Activated T-cell treated with anti-CD3 and anti-CD28 coated beads, Interleukin-2, amount 50 U/mL, for 4 hours (primary cell): ENCODE measurements around the gene ZNF385C. TPM values are rescaled to one million over a fixed set of nuclear protein-coding genes. Genes with fewer than 3 reads are reported as not detected.
"Not testable (repeated sequence)": the region's sequence is repeated elsewhere in the genome, so short reads cannot be mapped to it uniquely, and the experiment has no call there.

Experiments used
- ATAC-seq, 2 donors: fragments of 200-7000 bp; cut with Tn5 transposase; one replicate each; pipeline ENCODE4 v1.10.0; 2021
- DNase-seq: peaks from one replicate; pipeline ENCODE4 v3.0.0-alpha.2; 2020
- H3K27me3 Mint-ChIP-seq: one replicate; pipeline ENCODE4 v1.8.0; 2021; ENCODE audit warnings: low read depth, mixed read lengths
- H3K36me3 Mint-ChIP-seq: one replicate; pipeline ENCODE4 v1.8.0; 2022; ENCODE audit warnings: mixed read lengths; ENCODE audit not compliant: insufficient read depth
- H3K4me1 Mint-ChIP-seq: one replicate; pipeline ENCODE4 v1.8.0; 2021; ENCODE audit warnings: low read depth, mixed read lengths
- H3K4me3 Mint-ChIP-seq: one replicate; pipeline ENCODE4 v1.8.0; 2021; ENCODE audit warnings: mild to moderate bottlenecking, moderate library complexity, mixed read lengths
- H3K9me3 Mint-ChIP-seq: one replicate; pipeline ENCODE4 v1.8.0; 2021; ENCODE audit warnings: mixed read lengths
- total RNA-seq, 3 donors: library from RNA; stranded (reverse); gene quantifications; one replicate each; pipeline ENCODE4 v1.2.1, GENCODE V29; 2021

Gene ZNF385C
- total RNA-seq, 3 donors from 2014 or later: 0.29 to 0.43 TPM; not detected in 1

- no peak for DNase-seq
Measured at GRCh38 chr17:42023524-42024349, 74.5 kb downstream of the ZNF385C start.

GRCh38 chr17:42020845-42021244, 77.4 kb downstream of the ZNF385C start:
- not testable (repeated sequence) for DNase-seq, ATAC-seq, H3K27me3 Mint-ChIP-seq, H3K9me3 Mint-ChIP-seq
- H3K4me1 Mint-ChIP-seq: peaks cover 45% of the 10 kb centered on the region
- peaks cover 15% of the 10 kb centered on the region for H3K36me3 Mint-ChIP-seq
- peak overlapping the region; percentile 93 for H3K4me3 Mint-ChIP-seq

More at GRCh38 chr17:42023524-42024349, 74.5 kb downstream of the ZNF385C start:
- H3K27me3 Mint-ChIP-seq: no peaks in the 10 kb centered on the region
- H3K4me1 Mint-ChIP-seq: peaks cover 31% of the 10 kb centered on the region
- no peak overlapping the region for H3K4me3 Mint-ChIP-seq
- peaks cover 14% of the 10 kb centered on the region for H3K36me3 Mint-ChIP-seq
- no peak for ATAC-seq
- H3K9me3 Mint-ChIP-seq: no peaks in the 10 kb centered on the region

- DNase-seq: peak; percentile 91
- peaks cover 52% of the 10 kb centered on the region for H3K4me1 Mint-ChIP-seq
- no peaks in the 10 kb centered on the region for H3K27me3 Mint-ChIP-seq
Measured at GRCh38 chr17:42019509-42020404, 78.5 kb downstream of the ZNF385C start, which contains the start of gene NKIRAS2. Gene NKIRAS2 (plus strand): TSS chr17:42020090. CDS start chr17:42021578, 1,488 bp downstream.

GRCh38 chr17:42018988-42019387, 79.3 kb downstream of the ZNF385C start:
- H3K4me1 Mint-ChIP-seq: peaks cover 48% of the 10 kb centered on the region
- H3K4me3 Mint-ChIP-seq: peak overlapping the region; percentile 99
- peaks cover 11% of the 10 kb centered on the region for H3K36me3 Mint-ChIP-seq
- ATAC-seq: no peak
- no peaks in the 10 kb centered on the region for H3K27me3 Mint-ChIP-seq
- no peak for DNase-seq
- H3K9me3 Mint-ChIP-seq: no peaks in the 10 kb centered on the region

More at GRCh38 chr17:42019509-42020404, 78.5 kb downstream of the ZNF385C start, which contains the start of gene NKIRAS2:
- Mint-ChIP-seq H3K36me3 (peaks cover 14% of the 10 kb centered on the region), H3K4me3 (peak within 1 kb of the TSS; percentile 99), H3K9me3 (no peaks in the 10 kb centered on the region)
- peak; percentile 74 to 77 for ATAC-seq

GRCh38 chr17:42018339-42018738, 79.9 kb downstream of the ZNF385C start:
- ATAC-seq (no peak), DNase-seq (no peak)
- H3K9me3 Mint-ChIP-seq: no peaks in the 10 kb centered on the region

GRCh38 chr17:42017866-42018200, 80.4 kb downstream of the ZNF385C start:
- Mint-ChIP-seq H3K4me1 (peaks cover 56% of the 10 kb centered on the region), H3K4me3 (peak overlapping the region; percentile 99), H3K27me3 (no peaks in the 10 kb centered on the region), H3K9me3 (no peaks in the 10 kb centered on the region), H3K36me3 (peaks cover 9% of the 10 kb centered on the region)
- ATAC-seq: peak; percentile 3 to 15
- no peak for DNase-seq

More at GRCh38 chr17:42018339-42018738, 79.9 kb downstream of the ZNF385C start:
- Mint-ChIP-seq H3K36me3 (peaks cover 9% of the 10 kb centered on the region), H3K4me1 (peaks cover 52% of the 10 kb centered on the region), H3K27me3 (no peaks in the 10 kb centered on the region), H3K4me3 (peak overlapping the region; percentile 99)

- Mint-ChIP-seq H3K4me3 (peak within 1 kb of the TSS; percentile 99), H3K27me3 (no peaks in the 10 kb centered on the region), H3K4me1 (peaks cover 59% of the 10 kb centered on the region), H3K9me3 (no peaks in the 10 kb centered on the region), H3K36me3 (peaks cover 6% of the 10 kb centered on the region)
- DNase-seq (peak; percentile 87), ATAC-seq (peak; percentile 90)
Measured at GRCh38 chr17:42016941-42017865, 81.1 kb downstream of the ZNF385C start, which contains the start of gene DNAJC7. Gene DNAJC7 (minus strand): TSS chr17:42017439. CDS start chr17:42017416, 23 bp downstream.

- Mint-ChIP-seq H3K4me1 (peaks cover 65% of the 10 kb centered on the region), H3K36me3 (peaks cover 3% of the 10 kb centered on the region), H3K27me3 (no peaks in the 10 kb centered on the region), H3K4me3 (peak overlapping the region; percentile 99), H3K9me3 (no peaks in the 10 kb centered on the region)
- no peak for DNase-seq
- no peak for ATAC-seq
Measured at GRCh38 chr17:42016411-42016831, 81.9 kb downstream of the ZNF385C start.

GRCh38 chr17:42013740-42014139, 84.5 kb downstream of the ZNF385C start:
- H3K9me3 Mint-ChIP-seq, H3K4me3 Mint-ChIP-seq, DNase-seq, ATAC-seq, H3K27me3 Mint-ChIP-seq: not testable (repeated sequence)
- H3K36me3 Mint-ChIP-seq: peaks cover 13% of the 10 kb centered on the region
- peaks cover 68% of the 10 kb centered on the region for H3K4me1 Mint-ChIP-seq

GRCh38 chr17:42012363-42012762, 85.9 kb downstream of the ZNF385C start:
- ATAC-seq, DNase-seq, H3K9me3 Mint-ChIP-seq, H3K27me3 Mint-ChIP-seq, H3K4me3 Mint-ChIP-seq: not testable (repeated sequence)
- H3K36me3 Mint-ChIP-seq: peaks cover 13% of the 10 kb centered on the region
- peaks cover 60% of the 10 kb centered on the region for H3K4me1 Mint-ChIP-seq

- H3K27me3 Mint-ChIP-seq: no peaks in the 10 kb centered on the region
- no peak for ATAC-seq
Measured at GRCh38 chr17:42010898-42011516, 87.3 kb downstream of the ZNF385C start.

GRCh38 chr17:42010266-42010680, 88.0 kb downstream of the ZNF385C start:
- not testable (repeated sequence) for DNase-seq, H3K9me3 Mint-ChIP-seq, H3K27me3 Mint-ChIP-seq, ATAC-seq, H3K4me3 Mint-ChIP-seq
- peaks cover 54% of the 10 kb centered on the region for H3K4me1 Mint-ChIP-seq
- peaks cover 12% of the 10 kb centered on the region for H3K36me3 Mint-ChIP-seq

More at GRCh38 chr17:42010898-42011516, 87.3 kb downstream of the ZNF385C start:
- Mint-ChIP-seq H3K4me3 (no peak overlapping the region), H3K36me3 (peaks cover 12% of the 10 kb centered on the region), H3K4me1 (peaks cover 59% of the 10 kb centered on the region), H3K9me3 (no peaks in the 10 kb centered on the region)
- DNase-seq: no peak

GRCh38 chr17:42009170-42009569, 89.1 kb downstream of the ZNF385C start:
- H3K36me3 Mint-ChIP-seq: peaks cover 12% of the 10 kb centered on the region
- ATAC-seq: no peak
- peaks cover 58% of the 10 kb centered on the region for H3K4me1 Mint-ChIP-seq
- no peak overlapping the region for H3K4me3 Mint-ChIP-seq
- H3K9me3 Mint-ChIP-seq: no peaks in the 10 kb centered on the region
- no peaks in the 10 kb centered on the region for H3K27me3 Mint-ChIP-seq
- no peak for DNase-seq
